ENCODE measurements around the gene APOBEC3G.
"Not testable (repeated sequence)": the region's sequence is repeated elsewhere in the genome, so short reads cannot be mapped to it uniquely, and the experiment has no call there.

The APOBEC3G gene

DNA sequence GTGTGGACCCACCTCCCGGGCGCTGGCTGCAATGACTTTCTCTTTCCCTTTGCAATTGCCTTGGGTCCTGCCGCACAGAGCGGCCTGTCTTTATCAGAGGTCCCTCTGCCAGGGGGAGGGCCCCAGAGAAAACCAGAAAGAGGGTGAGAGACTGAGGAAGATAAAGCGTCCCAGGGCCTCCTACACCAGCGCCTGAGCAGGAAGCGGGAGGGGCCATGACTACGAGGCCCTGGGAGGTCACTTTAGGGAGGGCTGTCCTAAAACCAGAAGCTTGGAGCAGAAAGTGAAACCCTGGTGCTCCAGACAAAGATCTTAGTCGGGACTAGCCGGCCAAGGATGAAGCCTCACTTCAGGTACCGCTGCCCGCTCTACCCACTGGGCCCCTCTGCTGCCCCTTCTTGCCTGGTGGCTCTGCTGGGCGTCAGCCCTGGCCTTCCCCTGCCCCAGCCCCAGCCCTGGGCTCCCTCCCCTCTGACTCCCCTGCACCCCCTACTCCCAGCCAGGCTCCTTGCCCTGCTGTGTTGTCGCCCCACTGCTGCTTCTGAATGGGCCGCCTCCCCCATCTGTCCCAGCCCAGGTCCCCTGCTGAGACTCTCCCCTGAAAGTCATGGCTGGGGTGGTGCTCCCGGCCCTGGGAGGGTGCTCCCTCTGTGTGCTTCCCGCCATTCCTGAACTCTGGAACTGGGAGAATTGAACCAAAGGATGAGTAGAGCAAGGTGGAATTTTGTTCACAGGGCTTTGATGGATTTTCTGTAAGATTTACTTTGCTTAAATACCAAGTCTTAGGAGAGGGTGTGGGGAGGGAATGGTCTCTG is at the start of gene APOBEC3G:
Gene APOBEC3G, plus strand, starts transcription at position 250 of the 815 bp plus-strand sequence. Its CDS starts 87 bp downstream, at position 337.
- not testable (repeated sequence) for DNase-seq

GRCh38 chr22:39027717-39028116 is 49.4 kb upstream of the APOBEC3G start:
- DNase-seq, result no peak

DNA sequence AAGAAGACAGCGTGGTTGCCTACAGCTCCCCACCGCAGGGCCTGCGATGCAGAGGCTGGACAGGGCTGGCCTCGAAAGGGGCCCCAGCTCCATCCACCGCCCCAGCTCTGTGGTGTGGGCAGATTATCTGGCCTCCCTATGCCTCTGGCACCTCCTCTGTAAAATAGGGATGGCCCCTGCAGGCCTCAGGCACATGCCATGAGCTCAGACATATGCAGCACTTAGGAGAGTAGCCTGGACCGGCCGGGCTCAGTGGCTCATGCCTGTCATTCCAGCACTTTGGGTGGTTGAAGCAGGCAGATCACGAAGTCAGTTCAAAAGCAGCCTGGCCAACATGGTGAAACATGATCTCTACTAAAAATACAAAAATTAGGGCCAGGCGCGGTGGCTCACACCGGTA is 48.8 kb upstream of the APOBEC3G start:
- DNase-seq, result no peak

- no peak for DNase-seq
These were observed 47.8 kb upstream of the APOBEC3G start for GRCh38 chr22:39029227-39029626.

GRCh38 chr22:39030705-39031104 is 46.4 kb upstream of the APOBEC3G start:
- no peak for DNase-seq

DNA sequence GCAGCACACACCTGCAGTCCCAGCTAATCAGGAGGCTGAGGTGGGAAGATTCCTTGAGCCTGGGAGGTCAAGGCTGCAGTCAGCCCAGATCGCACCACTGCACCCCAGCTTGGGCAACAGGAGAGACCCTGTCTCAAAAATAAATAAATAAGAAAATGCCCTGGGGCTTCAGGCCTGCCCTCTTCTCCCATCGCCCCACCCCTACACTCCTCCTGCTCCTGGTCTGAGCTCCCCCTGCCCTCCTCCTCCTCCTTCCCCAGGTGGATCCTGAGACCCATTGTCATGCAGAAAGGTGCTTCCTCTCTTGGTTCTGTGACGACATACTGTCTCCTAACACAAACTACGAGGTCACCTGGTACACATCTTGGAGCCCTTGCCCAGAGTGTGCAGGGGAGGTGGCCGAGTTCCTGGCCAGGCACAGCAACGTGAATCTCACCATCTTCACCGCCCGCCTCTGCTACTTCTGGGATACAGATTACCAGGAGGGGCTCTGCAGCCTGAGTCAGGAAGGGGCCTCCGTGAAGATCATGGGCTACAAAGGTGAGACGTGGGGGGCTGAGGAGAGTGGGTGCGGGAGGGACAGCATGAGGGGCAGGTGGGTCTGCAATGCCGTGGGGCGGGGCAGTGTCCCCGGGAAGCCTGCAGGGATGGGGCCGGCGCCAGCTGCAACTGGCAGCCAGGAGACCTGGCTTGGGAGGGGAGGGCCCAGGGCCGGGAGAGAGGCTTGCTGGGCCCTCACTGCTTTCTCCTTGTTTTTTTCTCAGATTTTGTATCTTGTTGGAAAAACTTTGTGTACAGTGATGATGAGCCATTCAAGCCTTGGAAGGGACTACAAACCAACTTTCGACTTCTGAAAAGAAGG is 45.4 kb upstream of the APOBEC3G start:
- DNase-seq, result not testable (repeated sequence)

DNA sequence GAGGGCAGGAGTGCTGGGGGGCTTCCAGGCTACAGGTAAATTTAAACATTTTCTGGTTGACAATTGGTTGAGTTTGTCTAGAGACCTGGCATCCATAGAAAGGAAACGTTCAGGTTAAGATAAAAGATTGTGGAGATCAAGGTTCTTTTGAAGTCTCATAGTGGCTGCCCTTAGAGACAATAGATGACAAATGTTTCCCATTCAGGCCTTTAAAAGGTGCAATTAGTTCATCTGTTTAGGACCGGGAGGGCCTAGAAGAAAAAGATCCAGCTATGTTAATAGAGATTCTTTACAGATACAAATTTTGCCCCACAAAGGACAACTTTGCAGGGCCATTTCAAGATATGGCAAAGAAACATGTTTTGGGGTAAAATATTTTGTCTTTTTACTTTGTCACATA is 40.0 kb upstream of the APOBEC3G start:
- DNase-seq, result not testable (repeated sequence)

- no peak for DNase-seq
These were observed 37.6 kb upstream of the APOBEC3G start for GRCh38 chr22:39039306-39040126.

- DNase-seq, result not testable (repeated sequence)
These were observed 36.9 kb upstream of the APOBEC3G start for GRCh38 chr22:39040155-39040537.

GRCh38 chr22:39040538-39041296 is 36.4 kb upstream of the APOBEC3G start, which contains the start of gene APOBEC3F:
Gene APOBEC3F, plus strand, starts transcription at chr22:39040864. Its CDS starts 97 bp downstream, at chr22:39040961.
- DNase-seq, result not testable (repeated sequence)

- DNase-seq, result no peak
These were observed 35.2 kb upstream of the APOBEC3G start for GRCh38 chr22:39041908-39042307.

GRCh38 chr22:39043063-39043462 is 34.0 kb upstream of the APOBEC3G start:
- DNase-seq, result not testable (repeated sequence)

DNA sequence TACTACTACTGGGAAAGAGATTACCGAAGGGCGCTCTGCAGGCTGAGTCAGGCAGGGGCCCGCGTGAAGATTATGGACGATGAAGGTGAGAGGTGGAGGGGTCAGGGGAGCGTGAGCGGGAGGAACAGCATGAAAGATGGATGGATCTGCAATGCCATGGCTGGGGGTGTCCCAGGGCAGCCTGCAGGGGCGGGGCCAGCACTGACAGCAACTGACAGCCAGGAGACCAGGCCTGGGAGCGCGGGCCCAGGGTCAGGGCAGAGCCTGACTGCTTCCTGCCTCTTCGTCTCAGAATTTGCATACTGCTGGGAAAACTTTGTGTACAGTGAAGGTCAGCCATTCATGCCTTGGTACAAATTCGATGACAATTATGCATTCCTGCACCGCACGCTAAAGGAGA is 31.9 kb upstream of the APOBEC3G start:
- not testable (repeated sequence) for DNase-seq

DNA sequence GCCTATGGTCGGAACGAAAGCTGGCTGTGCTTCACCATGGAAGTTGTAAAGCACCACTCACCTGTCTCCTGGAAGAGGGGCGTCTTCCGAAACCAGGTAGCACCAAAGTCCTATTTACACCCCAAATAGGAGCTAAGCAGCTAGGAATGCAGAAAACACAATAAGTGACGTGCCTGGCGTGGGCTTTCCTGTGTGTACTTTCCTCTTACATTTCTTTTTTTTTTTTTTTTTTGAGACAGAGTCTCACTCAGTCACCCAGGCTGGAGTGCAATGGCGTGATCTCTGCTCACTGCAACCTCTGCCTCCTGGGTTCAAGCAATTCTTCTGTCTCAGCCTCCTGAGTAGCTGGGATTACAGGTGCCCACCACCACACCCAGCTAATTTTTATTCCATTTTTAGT is 27.6 kb upstream of the APOBEC3G start:
- not testable (repeated sequence) for DNase-seq

DNA sequence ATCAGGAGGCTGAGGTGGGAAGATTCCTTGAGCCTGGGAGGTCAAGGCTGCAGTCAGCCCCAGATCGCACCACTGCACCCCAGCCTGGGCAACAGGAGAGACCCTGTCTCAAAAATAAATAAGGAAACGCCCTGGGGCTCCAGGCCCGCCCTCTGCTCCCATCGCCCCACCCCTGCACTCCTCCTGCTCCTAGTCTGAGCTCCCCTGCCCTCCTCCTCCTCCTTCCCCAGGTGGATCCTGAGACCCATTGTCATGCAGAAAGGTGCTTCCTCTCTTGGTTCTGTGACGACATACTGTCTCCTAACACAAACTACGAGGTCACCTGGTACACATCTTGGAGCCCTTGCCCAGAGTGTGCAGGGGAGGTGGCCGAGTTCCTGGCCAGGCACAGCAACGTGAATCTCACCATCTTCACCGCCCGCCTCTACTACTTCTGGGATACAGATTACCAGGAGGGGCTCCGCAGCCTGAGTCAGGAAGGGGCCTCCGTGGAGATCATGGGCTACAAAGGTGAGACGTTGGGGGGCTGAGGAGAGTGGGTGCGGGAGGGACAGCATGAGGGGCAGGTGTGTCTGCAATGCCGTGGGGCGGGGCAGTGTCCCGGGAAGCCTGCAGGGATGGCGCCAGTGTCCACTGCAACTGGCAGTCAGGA is 25.1 kb upstream of the APOBEC3G start:
- not testable (repeated sequence) for DNase-seq

DNA sequence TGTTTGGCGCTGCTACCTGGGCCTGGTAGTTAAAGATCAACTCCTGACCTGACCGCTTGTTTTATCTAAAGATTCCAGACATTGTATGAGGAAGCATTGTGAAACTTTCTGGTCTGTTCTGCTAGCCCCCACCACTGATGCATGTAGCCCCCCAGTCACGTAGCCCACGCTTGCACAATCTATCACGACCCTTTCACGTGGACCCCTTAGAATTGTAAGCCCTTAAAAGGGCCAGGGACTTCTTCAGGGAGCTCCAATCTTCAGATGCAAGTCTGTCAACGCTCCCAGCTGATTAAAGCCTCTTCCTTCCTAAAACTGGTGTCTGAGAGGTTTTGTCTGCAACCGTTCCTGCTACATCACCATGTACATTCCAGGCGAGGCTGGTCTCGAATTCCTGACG is 21.4 kb upstream of the APOBEC3G start:
- no peak for DNase-seq

DNA sequence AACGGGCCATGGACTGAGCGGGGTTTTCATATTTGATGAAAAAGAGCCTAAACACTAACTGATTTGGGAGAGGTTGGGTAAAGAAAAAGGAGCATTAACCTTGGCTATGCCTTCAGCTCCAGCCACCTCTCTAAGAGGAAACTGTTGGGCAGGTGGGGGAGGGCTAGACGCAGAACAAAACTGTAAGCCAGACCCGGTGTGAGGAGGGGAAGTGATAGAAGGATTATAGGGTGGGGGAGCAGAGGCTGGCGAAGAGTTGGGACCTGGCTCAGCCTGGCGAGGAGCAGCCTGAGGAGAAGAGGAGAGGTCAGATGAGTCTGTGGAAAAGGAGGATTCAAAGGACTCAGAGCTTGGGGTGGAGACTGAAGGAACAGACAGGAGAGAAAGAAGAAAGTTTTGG is 15.8 kb upstream of the APOBEC3G start:
- not testable (repeated sequence) for DNase-seq

- not testable (repeated sequence) for DNase-seq
These were observed 15.1 kb upstream of the APOBEC3G start for GRCh38 chr22:39061951-39062350.

GRCh38 chr22:39063904-39064303 is 13.2 kb upstream of the APOBEC3G start:
- not testable (repeated sequence) for DNase-seq

DNA sequence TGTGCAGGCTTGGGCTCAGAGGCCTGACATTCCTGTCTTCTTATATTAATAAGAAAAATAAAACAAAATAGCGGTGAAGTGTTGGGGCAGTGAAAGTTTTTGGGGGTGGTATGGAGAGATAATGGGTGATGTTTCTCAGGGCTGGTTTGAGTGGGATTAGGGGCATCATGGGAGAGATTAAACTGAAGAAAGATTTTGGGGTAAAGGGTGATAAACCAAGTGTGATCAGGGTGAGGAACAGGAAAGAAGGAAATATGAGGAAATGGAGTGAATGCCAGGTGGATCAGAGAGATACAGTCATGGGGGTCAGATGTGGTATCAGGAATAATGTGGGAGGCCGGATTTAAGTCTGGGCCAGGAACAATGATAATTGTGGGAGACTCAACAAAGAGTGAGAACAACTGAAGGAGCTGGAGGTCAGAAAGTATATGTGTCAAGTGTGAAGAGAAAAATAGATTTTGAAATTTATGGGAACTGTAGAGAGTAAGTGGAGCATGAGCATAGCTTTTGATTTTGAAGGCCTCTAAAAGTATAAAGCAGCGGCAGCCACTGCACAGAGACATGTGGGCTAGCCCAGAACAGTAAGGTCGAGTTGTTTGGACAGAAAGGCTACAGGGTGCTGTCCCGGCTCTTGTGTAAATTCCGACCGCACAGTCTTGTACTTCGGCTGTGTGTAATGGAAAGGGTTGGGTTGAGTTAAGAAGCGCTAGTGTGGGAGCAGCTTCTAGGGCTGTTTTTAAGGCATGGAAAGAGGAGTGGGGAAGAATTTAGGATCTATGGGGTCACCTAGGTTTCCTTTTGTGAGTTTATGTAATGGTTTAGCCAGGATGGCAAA is 10.4 kb upstream of the APOBEC3G start:
- not testable (repeated sequence) for DNase-seq

All from NCI-H1092 (cell line).